Liver (tissue), 9 donors: ENCODE data around the gene EXD3. TPM values are rescaled to one million over a fixed set of nuclear protein-coding genes. Genes with fewer than 3 reads are reported as not detected.
"Not testable (repeated sequence)": the region's sequence is repeated elsewhere in the genome, so short reads cannot be mapped to it uniquely, and the experiment has no call there.

Experiments
- DNase-seq: peaks from one replicate; pipeline ENCODE4 v3.0.0-alpha.2; 2017; ENCODE audit warnings: low spot score
- H3K27ac ChIP-seq, 2 donors: one replicate each; pipeline ENCODE4 v1.7.0; 2013; ENCODE audit warnings: inconsistent platforms in 2 of 2, low read length in 2 of 2, control low read depth in 1 of 2, low read depth in 1 of 2, mild to moderate bottlenecking in 1 of 2
- H3K27me3 ChIP-seq, 4 donors: one replicate each; pipeline versions ENCODE4 v1.6.1 to v1.7.0; 2013; ENCODE audit warnings: low read length in 3 of 4, inconsistent platforms in 1 of 4, mild to moderate bottlenecking in 1 of 4, moderate library complexity in 1 of 4; ENCODE audit not compliant: control insufficient read depth in 4 of 4, insufficient read depth in 4 of 4
- H3K36me3 ChIP-seq, 4 donors: one replicate each; pipeline versions ENCODE4 v1.6.1 to v1.7.0; 2013; ENCODE audit warnings: low read length in 3 of 4, mild to moderate bottlenecking in 3 of 4, low read depth in 1 of 4, moderate library complexity in 1 of 4; ENCODE audit not compliant: control insufficient read depth in 4 of 4, insufficient read depth in 3 of 4
- H3K4me1 ChIP-seq, 4 donors: one replicate each; pipeline versions ENCODE4 v1.6.1 to v1.7.0; 2013; ENCODE audit warnings: low read length in 3 of 4, mild to moderate bottlenecking in 3 of 4, moderate library complexity in 1 of 4; ENCODE audit not compliant: control insufficient read depth in 4 of 4, insufficient read depth in 4 of 4
- H3K4me3 ChIP-seq, 3 donors: one replicate each; pipeline versions ENCODE4 v1.6.1 to v1.7.0; 2013; ENCODE audit warnings: low read length in 3 of 3, control low read depth in 1 of 3, low read depth in 1 of 3, mild to moderate bottlenecking in 1 of 3
- H3K9ac ChIP-seq, 2 donors: one replicate each; pipeline ENCODE4 v1.7.0; 2013; ENCODE audit warnings: low read length in 2 of 2, mild to moderate bottlenecking in 2 of 2, moderate library complexity in 2 of 2, control low read depth in 1 of 2, low read depth in 1 of 2
- H3K9me3 ChIP-seq, 4 donors: one replicate each; pipeline versions ENCODE4 v1.6.1 to v1.7.0; 2013; ENCODE audit warnings: low read length in 3 of 4; ENCODE audit not compliant: control insufficient read depth in 4 of 4
- EGR1 ChIP-seq, 2 donors: IDR thresholded peaks; 2 replicates each; pipeline ENCODE4 v1.6.1; 2016 to 2018; ENCODE audit warnings: antibody characterized with exemption in 2 of 2, low read depth in 2 of 2
- FOXA1 ChIP-seq: IDR thresholded peaks from 2 replicates; pipeline ENCODE4 v1.6.1; 2016; ENCODE audit warnings: antibody characterized with exemption
- FOXA2 ChIP-seq: IDR thresholded peaks from 2 replicates; pipeline ENCODE4 v1.6.1; 2016; ENCODE audit warnings: antibody characterized with exemption
- GABPA ChIP-seq, 2 donors: IDR thresholded peaks in 1 of 2; conservative IDR thresholded peaks in 1 of 2; 2 replicates each; pipeline ENCODE4 v1.6.1; 2016; ENCODE audit warnings: antibody characterized with exemption in 2 of 2, mild to moderate bottlenecking in 1 of 2, moderate library complexity in 1 of 2
- HNF4A ChIP-seq, 2 donors: conservative IDR thresholded peaks; 2 replicates each; pipeline ENCODE4 v1.6.1; 2016; ENCODE audit warnings: antibody characterized with exemption in 2 of 2, mild to moderate bottlenecking in 2 of 2
- JUND ChIP-seq, 2 donors: IDR thresholded peaks; 2 replicates each; pipeline ENCODE4 v1.6.1; 2016; ENCODE audit warnings: antibody characterized with exemption in 2 of 2
- NR2F2 ChIP-seq: IDR thresholded peaks from 2 replicates; pipeline ENCODE4 v1.6.1; 2016; ENCODE audit warnings: antibody characterized with exemption
- RAD21 ChIP-seq, 2 donors: IDR thresholded peaks; 2 replicates each; pipeline ENCODE4 v1.6.1; 2016; ENCODE audit warnings: antibody characterized with exemption in 2 of 2, mild to moderate bottlenecking in 2 of 2
- RXRA ChIP-seq, 2 donors: IDR thresholded peaks; 2 replicates each; pipeline ENCODE4 v1.6.1; 2017 to 2018; ENCODE audit warnings: antibody characterized with exemption in 2 of 2, mild to moderate bottlenecking in 1 of 2
- TAF1 ChIP-seq: conservative IDR thresholded peaks from 2 replicates; pipeline ENCODE4 v1.6.1; 2016; ENCODE audit warnings: antibody characterized with exemption, mild to moderate bottlenecking
- YY1 ChIP-seq: IDR thresholded peaks from 2 replicates; pipeline ENCODE4 v1.6.1; 2016; ENCODE audit warnings: antibody characterized with exemption, mild to moderate bottlenecking
- WGBS: extraction: QIAGEN DNeasy Blood & Tissue Kit; methylation state at CpG from one replicate; pipeline ENCODE4 v1.1.7; 2013; 5-methylcytosine and 5-hydroxymethylcytosine counted together
- polyA plus RNA-seq, 2 donors: library from polyadenylated mRNA; stranded (reverse) in 1 of 2; unstranded in 1 of 2; fragments of 200-250 nt in 1 of 2; fragments of >200 nt in 1 of 2; fragmentation: Nextera tagmentation in 1 of 2; extraction: Ambion mirVana in 1 of 2; gene quantifications; one replicate each; pipeline versions ENCODE4 v1.2.1 to v1.2.3, GENCODE V29; 2013 to 2015
- total RNA-seq, 2 donors: library from RNA; depleted of rRNA; stranded (reverse); fragments of >200 nt; gene quantifications; one replicate each; pipeline ENCODE4 v1.2.3, GENCODE V29; 2014
- TF ChIP-seq, protein P1 (sequence below): IDR thresholded peaks from 2 replicates; pipeline ENCODE4 v1.6.1; 2016; ENCODE audit warnings: antibody characterized with exemption
- TF ChIP-seq, protein P2 (sequence below): IDR thresholded peaks from 2 replicates; pipeline ENCODE4 v1.6.1; 2016; ENCODE audit warnings: antibody characterized with exemption
- TF ChIP-seq, protein P3 (sequence below): fragments of 150-350 bp; IDR thresholded peaks from 2 replicates; pipeline ENCODE4 v1.5.1; 2017; ENCODE audit warnings: improper control_type of control experiment, low read depth, low read length; ENCODE audit not compliant: missing input control
- TF ChIP-seq, protein P4 (sequence below): IDR thresholded peaks from 2 replicates; pipeline ENCODE4 v1.6.1; 2016; ENCODE audit warnings: antibody characterized with exemption, mild to moderate bottlenecking
- TF ChIP-seq, protein P5 (sequence below): IDR thresholded peaks from 2 replicates; pipeline ENCODE4 v1.6.1; 2016; ENCODE audit warnings: antibody characterized with exemption
- donor health status: healthy.
- donor health status: healthy.
- donor health status: healthy.
- donor health status: healthy.
- donor health status: healthy.

The EXD3 gene
- total and polyA plus RNA-seq, 4 donors = 2.5 to 6.7 (median 3.7) TPM

DNA sequence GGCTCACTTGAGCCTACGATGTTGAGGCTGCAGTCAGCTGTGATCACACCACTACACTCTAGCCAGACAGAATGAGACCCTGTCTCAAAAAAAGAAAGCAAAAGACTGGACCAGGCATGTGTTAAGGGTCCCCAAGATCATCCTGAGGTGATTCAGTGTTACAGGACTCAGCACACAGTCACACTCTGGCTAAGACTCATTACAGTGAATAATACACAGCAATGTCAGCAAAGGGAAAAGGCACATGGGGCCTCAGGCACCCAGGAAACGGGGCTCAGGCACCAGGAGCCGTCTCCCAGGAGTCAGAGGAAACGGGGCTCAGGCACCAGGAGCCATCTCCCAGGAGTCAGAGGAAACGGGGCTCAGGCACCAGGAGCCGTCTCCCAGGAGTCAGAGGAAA, 81.7 kb downstream of the EXD3 start:
- 76% methylated on average over 6 of the region's 6 CpGs for WGBS
- TF ChIP-seq FOXA2 (no peak), YY1 (no peak), JUND (IDR thresholded peaks at IDR 0.05) (no peak), HNF4A (conservative IDR thresholded peaks at IDR 0.05) (no peak), GABPA (IDR thresholded peaks at IDR 0.05 in 1 of 2, conservative IDR thresholded peaks at IDR 0.05 in 1 of 2) (no peak), RXRA (IDR thresholded peaks at IDR 0.05) (no peak), RAD21 (IDR thresholded peaks at IDR 0.05) (no peak), NR2F2 (no peak), FOXA1 (no peak)
- TF ChIP-seq, protein P1, sequence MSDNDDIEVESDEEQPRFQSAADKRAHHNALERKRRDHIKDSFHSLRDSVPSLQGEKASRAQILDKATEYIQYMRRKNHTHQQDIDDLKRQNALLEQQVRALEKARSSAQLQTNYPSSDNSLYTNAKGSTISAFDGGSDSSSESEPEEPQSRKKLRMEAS = no peak
- TF ChIP-seq, protein P2, sequence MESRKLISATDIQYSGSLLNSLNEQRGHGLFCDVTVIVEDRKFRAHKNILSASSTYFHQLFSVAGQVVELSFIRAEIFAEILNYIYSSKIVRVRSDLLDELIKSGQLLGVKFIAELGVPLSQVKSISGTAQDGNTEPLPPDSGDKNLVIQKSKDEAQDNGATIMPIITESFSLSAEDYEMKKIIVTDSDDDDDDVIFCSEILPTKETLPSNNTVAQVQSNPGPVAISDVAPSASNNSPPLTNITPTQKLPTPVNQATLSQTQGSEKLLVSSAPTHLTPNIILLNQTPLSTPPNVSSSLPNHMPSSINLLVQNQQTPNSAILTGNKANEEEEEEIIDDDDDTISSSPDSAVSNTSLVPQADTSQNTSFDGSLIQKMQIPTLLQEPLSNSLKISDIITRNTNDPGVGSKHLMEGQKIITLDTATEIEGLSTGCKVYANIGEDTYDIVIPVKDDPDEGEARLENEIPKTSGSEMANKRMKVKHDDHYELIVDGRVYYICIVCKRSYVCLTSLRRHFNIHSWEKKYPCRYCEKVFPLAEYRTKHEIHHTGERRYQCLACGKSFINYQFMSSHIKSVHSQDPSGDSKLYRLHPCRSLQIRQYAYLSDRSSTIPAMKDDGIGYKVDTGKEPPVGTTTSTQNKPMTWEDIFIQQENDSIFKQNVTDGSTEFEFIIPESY = no peak
- Histone ChIP-seq H3K9ac (no peak overlapping the region), H3K4me1 (no peaks in the 10 kb centered on the region), H3K36me3 (no peaks in the 10 kb centered on the region), H3K9me3 (no peaks in the 10 kb centered on the region), H3K4me3 (no peak overlapping the region), H3K27ac (no peak overlapping the region), H3K27me3 (no peaks in the 10 kb centered on the region)
- no peak for DNase-seq

DNA sequence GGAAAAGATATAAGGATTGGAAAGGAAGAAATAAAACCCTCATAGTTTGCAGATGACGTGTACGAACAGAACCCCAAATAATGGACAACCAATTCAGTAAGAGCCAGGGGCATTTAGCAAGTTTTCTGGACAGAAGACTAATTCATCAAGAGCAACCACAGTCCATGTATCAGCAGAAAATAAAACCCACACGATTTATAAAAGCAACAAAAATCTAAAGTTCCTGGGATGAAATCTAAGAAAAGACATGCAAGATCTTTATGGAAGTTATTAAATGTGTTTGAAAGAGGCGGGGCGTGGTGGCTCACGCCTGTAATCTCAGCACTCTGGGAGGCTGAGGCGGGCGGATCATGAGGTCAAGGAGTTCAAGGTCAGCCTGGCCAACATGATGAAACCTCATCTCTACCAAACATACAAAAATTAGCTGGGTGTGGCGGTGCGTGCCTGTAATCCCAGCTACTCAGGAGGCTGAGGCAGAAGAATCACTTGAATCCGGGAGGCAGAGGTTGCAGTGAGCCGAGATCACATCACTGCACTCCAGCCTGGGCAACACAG, 83.0 kb downstream of the EXD3 start:
- 94% methylated on average over 12 of the region's 12 CpGs for WGBS

DNA sequence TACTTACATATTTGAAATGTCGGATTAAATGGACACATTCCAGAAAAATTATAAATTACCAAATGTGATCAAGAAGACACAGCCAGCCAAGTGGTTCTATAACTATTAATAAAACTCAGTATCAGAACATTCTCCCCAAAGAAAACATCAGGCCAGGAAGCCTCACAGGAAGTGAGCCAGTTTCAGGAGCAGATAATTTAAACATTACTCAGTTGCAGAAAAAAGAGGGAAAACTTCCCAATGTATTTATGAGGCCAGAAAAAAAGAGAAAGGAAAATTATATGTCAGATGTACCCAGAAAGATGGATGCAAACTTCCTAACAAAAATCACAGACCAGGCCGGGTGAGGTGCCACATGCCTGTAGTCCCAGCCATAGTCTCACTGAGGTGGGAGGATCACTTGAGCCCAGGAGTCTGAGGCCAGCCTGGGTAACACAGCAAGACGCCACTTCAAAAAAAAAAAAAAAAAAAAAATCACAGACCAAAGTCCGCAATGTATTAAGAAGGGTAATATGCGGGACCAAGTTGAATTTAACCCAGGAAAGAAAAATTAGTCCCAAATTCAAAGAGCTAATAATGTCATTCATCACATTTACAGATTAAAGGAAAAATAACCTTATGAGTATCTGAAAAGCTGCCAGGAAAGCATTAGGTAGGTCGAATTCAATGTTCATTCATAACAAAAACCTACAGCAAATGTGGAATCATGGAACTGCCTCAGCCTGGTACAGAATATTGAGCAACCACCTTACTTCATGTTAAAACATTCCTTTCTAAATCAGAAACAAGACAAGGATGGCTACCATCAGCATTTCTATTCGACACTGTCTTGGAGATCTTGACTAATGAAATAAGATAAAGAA, 83.7 kb downstream of the EXD3 start:
- no peak overlapping the region for H3K27ac ChIP-seq
- H3K9ac ChIP-seq = no peak overlapping the region
- no peaks in the 10 kb centered on the region for H3K36me3 ChIP-seq
- 86% methylated on average over 7 of the region's 7 CpGs for WGBS
- no peaks in the 10 kb centered on the region for H3K4me1 ChIP-seq
- no peak overlapping the region for H3K4me3 ChIP-seq
- no peaks in the 10 kb centered on the region for H3K27me3 ChIP-seq
- no peak for DNase-seq
- no peaks in the 10 kb centered on the region for H3K9me3 ChIP-seq
- TF ChIP-seq TAF1 (no peak), RXRA (IDR thresholded peaks at IDR 0.05) (no peak), HNF4A (conservative IDR thresholded peaks at IDR 0.05) (no peak), FOXA2 (no peak), EGR1 (IDR thresholded peaks at IDR 0.05; ENCODE audit: low read depth in 2 of 2) (no peak), FOXA1 (no peak), RAD21 (IDR thresholded peaks at IDR 0.05) (no peak), YY1 (no peak)
- TF ChIP-seq, protein P2 = no peak
- TF ChIP-seq, protein P3, sequence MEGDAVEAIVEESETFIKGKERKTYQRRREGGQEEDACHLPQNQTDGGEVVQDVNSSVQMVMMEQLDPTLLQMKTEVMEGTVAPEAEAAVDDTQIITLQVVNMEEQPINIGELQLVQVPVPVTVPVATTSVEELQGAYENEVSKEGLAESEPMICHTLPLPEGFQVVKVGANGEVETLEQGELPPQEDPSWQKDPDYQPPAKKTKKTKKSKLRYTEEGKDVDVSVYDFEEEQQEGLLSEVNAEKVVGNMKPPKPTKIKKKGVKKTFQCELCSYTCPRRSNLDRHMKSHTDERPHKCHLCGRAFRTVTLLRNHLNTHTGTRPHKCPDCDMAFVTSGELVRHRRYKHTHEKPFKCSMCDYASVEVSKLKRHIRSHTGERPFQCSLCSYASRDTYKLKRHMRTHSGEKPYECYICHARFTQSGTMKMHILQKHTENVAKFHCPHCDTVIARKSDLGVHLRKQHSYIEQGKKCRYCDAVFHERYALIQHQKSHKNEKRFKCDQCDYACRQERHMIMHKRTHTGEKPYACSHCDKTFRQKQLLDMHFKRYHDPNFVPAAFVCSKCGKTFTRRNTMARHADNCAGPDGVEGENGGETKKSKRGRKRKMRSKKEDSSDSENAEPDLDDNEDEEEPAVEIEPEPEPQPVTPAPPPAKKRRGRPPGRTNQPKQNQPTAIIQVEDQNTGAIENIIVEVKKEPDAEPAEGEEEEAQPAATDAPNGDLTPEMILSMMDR = no peak
- TF ChIP-seq, protein P4, sequence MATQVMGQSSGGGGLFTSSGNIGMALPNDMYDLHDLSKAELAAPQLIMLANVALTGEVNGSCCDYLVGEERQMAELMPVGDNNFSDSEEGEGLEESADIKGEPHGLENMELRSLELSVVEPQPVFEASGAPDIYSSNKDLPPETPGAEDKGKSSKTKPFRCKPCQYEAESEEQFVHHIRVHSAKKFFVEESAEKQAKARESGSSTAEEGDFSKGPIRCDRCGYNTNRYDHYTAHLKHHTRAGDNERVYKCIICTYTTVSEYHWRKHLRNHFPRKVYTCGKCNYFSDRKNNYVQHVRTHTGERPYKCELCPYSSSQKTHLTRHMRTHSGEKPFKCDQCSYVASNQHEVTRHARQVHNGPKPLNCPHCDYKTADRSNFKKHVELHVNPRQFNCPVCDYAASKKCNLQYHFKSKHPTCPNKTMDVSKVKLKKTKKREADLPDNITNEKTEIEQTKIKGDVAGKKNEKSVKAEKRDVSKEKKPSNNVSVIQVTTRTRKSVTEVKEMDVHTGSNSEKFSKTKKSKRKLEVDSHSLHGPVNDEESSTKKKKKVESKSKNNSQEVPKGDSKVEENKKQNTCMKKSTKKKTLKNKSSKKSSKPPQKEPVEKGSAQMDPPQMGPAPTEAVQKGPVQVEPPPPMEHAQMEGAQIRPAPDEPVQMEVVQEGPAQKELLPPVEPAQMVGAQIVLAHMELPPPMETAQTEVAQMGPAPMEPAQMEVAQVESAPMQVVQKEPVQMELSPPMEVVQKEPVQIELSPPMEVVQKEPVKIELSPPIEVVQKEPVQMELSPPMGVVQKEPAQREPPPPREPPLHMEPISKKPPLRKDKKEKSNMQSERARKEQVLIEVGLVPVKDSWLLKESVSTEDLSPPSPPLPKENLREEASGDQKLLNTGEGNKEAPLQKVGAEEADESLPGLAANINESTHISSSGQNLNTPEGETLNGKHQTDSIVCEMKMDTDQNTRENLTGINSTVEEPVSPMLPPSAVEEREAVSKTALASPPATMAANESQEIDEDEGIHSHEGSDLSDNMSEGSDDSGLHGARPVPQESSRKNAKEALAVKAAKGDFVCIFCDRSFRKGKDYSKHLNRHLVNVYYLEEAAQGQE = no peak
- TF ChIP-seq, protein P5, sequence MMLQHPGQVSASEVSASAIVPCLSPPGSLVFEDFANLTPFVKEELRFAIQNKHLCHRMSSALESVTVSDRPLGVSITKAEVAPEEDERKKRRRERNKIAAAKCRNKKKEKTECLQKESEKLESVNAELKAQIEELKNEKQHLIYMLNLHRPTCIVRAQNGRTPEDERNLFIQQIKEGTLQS = no peak

More for the DNA sequence above, 83.0 kb downstream of the EXD3 start:
- not testable (repeated sequence) for H3K36me3 ChIP-seq, H3K9ac ChIP-seq, DNase-seq, H3K4me3 ChIP-seq, H3K27me3 ChIP-seq, H3K4me1 ChIP-seq, H3K27ac ChIP-seq, H3K9me3 ChIP-seq
